ENCODE data around the gene PLXNB2.

- TF ChIP-seq CTCF (conservative IDR thresholded peaks at IDR 0.05) = no peak
- TF ChIP-seq ZFX (IDR thresholded peaks at IDR 0.05) = no peak
Observed at GRCh38 chr22:50303515-50303847, 4.0 kb downstream of the PLXNB2 start.
